ENCODE data around the gene FSTL5. TPM values are rescaled to one million over a fixed set of nuclear protein-coding genes. Genes with fewer than 3 reads are reported as not detected.

FSTL5 gene
- total and polyA plus RNA-seq, 4 experiments from 2014 or later = not detected

DNA sequence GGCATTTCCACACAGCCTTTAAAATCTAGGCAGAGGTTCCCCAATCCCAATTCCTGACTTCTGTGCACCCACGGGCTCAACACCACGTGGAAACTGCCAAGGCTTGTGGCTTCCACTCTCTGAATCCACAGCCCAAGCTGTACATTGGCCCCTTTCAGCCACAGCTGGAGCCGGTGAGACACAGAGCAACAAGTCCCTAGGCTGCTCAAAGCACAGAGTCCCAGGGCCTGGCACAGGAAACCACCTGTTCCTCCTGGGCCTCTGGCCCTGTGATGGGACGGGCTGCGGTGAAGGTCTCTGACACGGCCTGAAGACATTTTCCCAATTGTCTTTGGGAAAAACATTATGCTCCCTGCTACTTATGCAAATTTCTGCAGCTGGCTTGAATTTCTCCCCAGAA lies 500.0 kb downstream of the FSTL5 start:
- Histone ChIP-seq H3K36me3 (ENCODE audit: insufficient read depth, low read length) (no peaks in the 10 kb centered on the region), H3K27ac (ENCODE audit: low read depth, low read length) (no peak overlapping the region), H3K4me1 (ENCODE audit: insufficient read depth, low read length) (no peaks in the 10 kb centered on the region), H3K27me3 (ENCODE audit: insufficient read depth, low read length) (no peaks in the 10 kb centered on the region), H3K4me3 (ENCODE audit: low read length in 2 of 2) (no peak overlapping the region), H3K9me3 (ENCODE audit: control insufficient read depth in 1 of 2, low read length in 2 of 2) (no peaks in the 10 kb centered on the region)
- Mint-ChIP-seq H3K27ac (no peak overlapping the region), H3K4me3 (no peak overlapping the region), H3K27me3 (no peaks in the 10 kb centered on the region), H3K9me3 (peaks cover 3 to 16% (median 7%) of the 10 kb centered on the region in 8 donors), H3K36me3 (no peaks in the 10 kb centered on the region), H3K4me1 (no peaks in the 10 kb centered on the region)
- DNase-seq = peak in 1 of 5 donors; percentile 7
- ChIA-PET POLR2A (ENCODE audit: partially characterized antibody) (no interaction called here), CTCF (ENCODE audit: partially characterized antibody) (no interaction called here)
- intact Hi-C loops (cut with micrococcal nuclease) = no loop called here

DNA sequence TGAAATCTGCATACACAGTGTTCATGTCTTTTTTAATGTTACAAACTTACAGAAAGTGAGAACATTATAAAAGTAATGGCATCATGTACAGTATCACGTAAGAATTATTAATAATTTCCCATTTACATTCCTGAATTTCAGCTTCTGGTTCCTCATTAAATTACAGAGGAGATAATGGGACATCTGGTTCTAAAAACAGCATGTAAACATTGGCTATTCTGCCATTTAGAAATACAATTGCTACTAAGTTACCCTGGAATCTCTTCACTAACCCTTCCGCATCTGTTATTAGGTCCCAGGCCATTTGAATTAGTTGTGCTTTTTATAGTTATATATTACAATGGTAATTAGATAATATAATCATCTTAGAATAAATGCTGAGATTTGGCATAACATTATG lies 505.1 kb downstream of the FSTL5 start:
- Mint-ChIP-seq H3K36me3 (no peaks in the 10 kb centered on the region), H3K9me3 (peaks cover 0 to 17% (median 4%) of the 10 kb centered on the region in 8 donors)
- POLR2A ChIA-PET (ENCODE audit: partially characterized antibody) = no interaction called here

DNA sequence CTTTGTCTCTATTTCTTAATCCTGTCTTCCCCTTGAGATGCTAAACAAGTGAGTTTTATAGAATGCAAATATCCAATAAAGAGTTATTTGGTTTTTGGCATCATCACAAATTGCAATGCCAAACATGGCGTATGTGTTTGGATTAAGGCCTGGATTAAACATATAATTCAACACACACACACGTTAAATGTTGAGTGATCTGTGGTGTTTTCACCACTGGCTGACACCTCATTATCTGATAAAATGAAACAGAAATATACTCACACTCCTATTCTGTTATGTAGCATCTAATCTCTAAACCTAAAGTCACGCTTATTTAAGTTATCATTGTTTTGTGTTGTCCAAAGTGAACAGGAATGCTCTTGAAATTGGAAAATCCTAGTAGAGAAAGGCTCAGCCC lies 506.2 kb downstream of the FSTL5 start:
- Mint-ChIP-seq H3K27ac (no peak overlapping the region), H3K36me3 (no peaks in the 10 kb centered on the region), H3K4me3 (no peak overlapping the region), H3K27me3 (no peaks in the 10 kb centered on the region), H3K9me3 (peaks cover 0 to 14% (median 3%) of the 10 kb centered on the region in 8 donors), H3K4me1 (no peaks in the 10 kb centered on the region)
- Histone ChIP-seq H3K27me3 (ENCODE audit: insufficient read depth, low read length) (no peaks in the 10 kb centered on the region), H3K4me3 (ENCODE audit: low read length in 2 of 2) (no peak overlapping the region), H3K9me3 (ENCODE audit: control insufficient read depth in 1 of 2, low read length in 2 of 2) (no peaks in the 10 kb centered on the region), H3K36me3 (ENCODE audit: insufficient read depth, low read length) (no peaks in the 10 kb centered on the region), H3K4me1 (ENCODE audit: insufficient read depth, low read length) (no peaks in the 10 kb centered on the region), H3K27ac (ENCODE audit: low read depth, low read length) (no peak overlapping the region)
- CTCF ChIA-PET (ENCODE audit: partially characterized antibody) = no interaction called here
- intact Hi-C loops (cut with micrococcal nuclease) = no loop called here
- POLR2A ChIA-PET (ENCODE audit: partially characterized antibody) = no interaction called here
- no peak for DNase-seq

More for the DNA sequence above, 505.1 kb downstream of the FSTL5 start:
- Histone ChIP-seq H3K27ac (ENCODE audit: low read depth, low read length) (no peak overlapping the region), H3K4me3 (ENCODE audit: low read length in 2 of 2) (no peak overlapping the region), H3K27me3 (ENCODE audit: insufficient read depth, low read length) (no peaks in the 10 kb centered on the region), H3K36me3 (ENCODE audit: insufficient read depth, low read length) (no peaks in the 10 kb centered on the region), H3K4me1 (ENCODE audit: insufficient read depth, low read length) (no peaks in the 10 kb centered on the region), H3K9me3 (ENCODE audit: control insufficient read depth in 1 of 2, low read length in 2 of 2) (no peaks in the 10 kb centered on the region)
- no peak for DNase-seq
- Mint-ChIP-seq H3K4me1 (no peaks in the 10 kb centered on the region), H3K27ac (no peak overlapping the region), H3K27me3 (no peaks in the 10 kb centered on the region), H3K4me3 (no peak overlapping the region)
- intact Hi-C loops (cut with micrococcal nuclease) = no loop called here
- CTCF ChIA-PET (ENCODE audit: partially characterized antibody) = no interaction called here

DNA sequence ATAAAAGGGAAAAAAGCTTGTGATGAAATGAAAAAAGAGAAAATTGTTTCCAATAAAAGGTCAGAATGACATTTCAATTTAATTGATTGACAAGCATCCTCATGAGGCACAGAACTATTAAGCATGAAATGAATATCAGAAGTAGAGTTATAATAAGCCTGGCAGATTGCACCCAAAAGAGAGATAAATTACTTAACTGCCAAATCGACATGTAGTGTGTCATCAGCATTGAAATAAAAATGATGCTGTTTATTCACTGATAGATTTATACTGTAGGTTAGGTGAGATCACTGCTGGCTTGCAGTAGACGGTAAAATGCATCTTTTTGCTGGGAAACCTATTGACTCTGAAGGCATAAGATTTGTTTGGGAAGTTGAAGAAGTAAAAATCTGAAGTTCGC lies 507.2 kb downstream of the FSTL5 start:
- Histone ChIP-seq H3K36me3 (ENCODE audit: insufficient read depth, low read length) (no peaks in the 10 kb centered on the region), H3K4me1 (ENCODE audit: insufficient read depth, low read length) (no peaks in the 10 kb centered on the region), H3K27me3 (ENCODE audit: insufficient read depth, low read length) (no peaks in the 10 kb centered on the region), H3K4me3 (ENCODE audit: low read length in 2 of 2) (no peak overlapping the region), H3K9me3 (ENCODE audit: control insufficient read depth in 1 of 2, low read length in 2 of 2) (no peaks in the 10 kb centered on the region), H3K27ac (ENCODE audit: low read depth, low read length) (no peak overlapping the region)
- no peak for DNase-seq
- intact Hi-C loops (cut with micrococcal nuclease) = no loop called here
- no peaks in the 10 kb centered on the region for H3K36me3 Mint-ChIP-seq
- ChIA-PET POLR2A (ENCODE audit: partially characterized antibody) (no interaction called here), CTCF (ENCODE audit: partially characterized antibody) (no interaction called here)
- no peaks in the 10 kb centered on the region for H3K4me1 Mint-ChIP-seq
- H3K27me3 Mint-ChIP-seq = no peaks in the 10 kb centered on the region
- H3K4me3 Mint-ChIP-seq = no peak overlapping the region
- H3K27ac Mint-ChIP-seq = no peak overlapping the region
- H3K9me3 Mint-ChIP-seq = peaks cover 0 to 11% (median 4%) of the 10 kb centered on the region in 8 donors

DNA sequence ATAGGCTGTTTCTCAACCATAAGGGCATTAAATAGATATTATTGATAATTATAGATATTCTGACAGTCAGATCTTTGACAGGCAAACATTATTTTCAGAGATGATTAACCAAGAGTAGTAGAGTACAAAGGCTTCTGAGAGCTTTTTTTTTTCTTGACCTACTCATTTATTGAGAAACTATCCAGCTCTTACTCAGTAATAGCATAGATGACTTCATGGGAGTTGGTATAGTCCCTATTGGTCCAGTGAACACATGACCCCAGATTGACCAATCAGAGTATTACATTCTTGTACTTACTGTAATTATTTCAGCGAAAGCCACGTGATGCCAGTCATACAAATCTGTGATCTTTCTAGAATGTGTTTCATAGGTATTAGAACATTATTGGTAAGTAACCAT lies 508.7 kb downstream of the FSTL5 start:
- Mint-ChIP-seq H3K4me1 (no peaks in the 10 kb centered on the region), H3K36me3 (no peaks in the 10 kb centered on the region), H3K4me3 (no peak overlapping the region), H3K27me3 (no peaks in the 10 kb centered on the region), H3K27ac (no peak overlapping the region), H3K9me3 (peaks cover 0 to 8% (median 4%) of the 10 kb centered on the region in 8 donors)
- ChIA-PET CTCF (ENCODE audit: partially characterized antibody) (no interaction called here), POLR2A (ENCODE audit: partially characterized antibody) (no interaction called here)
- H3K36me3 ChIP-seq (ENCODE audit: insufficient read depth, low read length) = no peaks in the 10 kb centered on the region
- no peaks in the 10 kb centered on the region for H3K9me3 ChIP-seq (ENCODE audit: control insufficient read depth in 1 of 2, low read length in 2 of 2)
- no peaks in the 10 kb centered on the region for H3K4me1 ChIP-seq (ENCODE audit: insufficient read depth, low read length)
- H3K27ac ChIP-seq (ENCODE audit: low read depth, low read length) = no peak overlapping the region
- no peaks in the 10 kb centered on the region for H3K27me3 ChIP-seq (ENCODE audit: insufficient read depth, low read length)
- intact Hi-C loops (cut with micrococcal nuclease) = no loop called here
- DNase-seq = no peak
- no peak overlapping the region for H3K4me3 ChIP-seq (ENCODE audit: low read length in 2 of 2)

DNA sequence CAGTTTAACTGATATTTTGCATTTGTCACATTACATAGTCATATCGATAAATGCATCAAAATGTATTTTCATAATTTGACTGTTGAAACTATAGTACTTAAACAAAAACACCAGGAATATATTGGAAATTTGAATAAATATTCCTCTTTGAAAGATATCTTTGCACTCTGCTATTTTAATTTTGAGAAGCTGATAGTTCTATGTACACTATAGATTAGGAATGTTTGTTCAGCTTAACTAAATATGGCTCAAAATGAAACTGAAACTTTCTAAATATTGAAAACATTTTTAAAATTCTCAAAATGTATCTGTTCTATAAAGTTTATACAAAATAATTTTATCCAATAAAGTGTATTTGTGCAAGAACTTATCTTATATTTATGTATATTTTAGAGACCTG lies 510.1 kb downstream of the FSTL5 start:
- Mint-ChIP-seq H3K27me3 (no peaks in the 10 kb centered on the region), H3K36me3 (no peaks in the 10 kb centered on the region), H3K9me3 (peaks cover 1 to 11% (median 4%) of the 10 kb centered on the region in 8 donors), H3K27ac (no peak overlapping the region), H3K4me1 (no peaks in the 10 kb centered on the region), H3K4me3 (no peak overlapping the region)
- H3K27me3 ChIP-seq (ENCODE audit: insufficient read depth, low read length) = no peaks in the 10 kb centered on the region
- intact Hi-C loops (cut with micrococcal nuclease) = no loop called here
- ChIA-PET POLR2A (ENCODE audit: partially characterized antibody) (no interaction called here), CTCF (ENCODE audit: partially characterized antibody) (no interaction called here)
- H3K9me3 ChIP-seq (ENCODE audit: control insufficient read depth in 1 of 2, low read length in 2 of 2) = no peaks in the 10 kb centered on the region
- no peaks in the 10 kb centered on the region for H3K4me1 ChIP-seq (ENCODE audit: insufficient read depth, low read length)
- no peak for DNase-seq
- no peak overlapping the region for H3K4me3 ChIP-seq (ENCODE audit: low read length in 2 of 2)
- H3K36me3 ChIP-seq (ENCODE audit: insufficient read depth, low read length) = no peaks in the 10 kb centered on the region
- no peak overlapping the region for H3K27ac ChIP-seq (ENCODE audit: low read depth, low read length)

DNA sequence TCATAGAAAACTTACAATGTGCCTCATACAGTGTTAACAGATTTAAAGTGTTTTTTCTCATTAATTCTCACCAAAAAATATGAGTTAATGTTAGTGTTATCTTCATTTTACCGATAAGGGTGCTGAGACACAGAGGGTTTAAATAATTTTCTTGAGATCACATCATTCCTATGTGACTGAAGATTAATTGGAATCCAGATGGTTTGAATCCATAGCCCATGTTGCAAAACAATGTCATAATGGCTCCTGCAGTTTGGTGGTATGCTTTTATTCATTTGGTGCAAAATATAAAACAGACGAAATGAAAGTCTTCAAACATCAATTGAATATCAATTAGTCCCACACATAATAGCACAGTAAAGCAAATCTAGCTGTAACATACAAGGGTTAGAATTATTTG lies 512.2 kb downstream of the FSTL5 start:
- CTCF ChIA-PET (ENCODE audit: partially characterized antibody) = no interaction called here
- Mint-ChIP-seq H3K36me3 (no peaks in the 10 kb centered on the region), H3K27me3 (no peaks in the 10 kb centered on the region), H3K9me3 (peaks cover 0 to 12% (median 4%) of the 10 kb centered on the region in 8 donors), H3K4me1 (no peaks in the 10 kb centered on the region), H3K4me3 (no peak overlapping the region), H3K27ac (no peak overlapping the region)
- Histone ChIP-seq H3K4me3 (ENCODE audit: low read length in 2 of 2) (no peak overlapping the region), H3K9me3 (ENCODE audit: control insufficient read depth in 1 of 2, low read length in 2 of 2) (no peaks in the 10 kb centered on the region), H3K36me3 (ENCODE audit: insufficient read depth, low read length) (no peaks in the 10 kb centered on the region), H3K27ac (ENCODE audit: low read depth, low read length) (no peak overlapping the region), H3K4me1 (ENCODE audit: insufficient read depth, low read length) (no peaks in the 10 kb centered on the region), H3K27me3 (ENCODE audit: insufficient read depth, low read length) (no peaks in the 10 kb centered on the region)
- intact Hi-C loops (cut with micrococcal nuclease) = no loop called here
- no peak for DNase-seq
- POLR2A ChIA-PET (ENCODE audit: partially characterized antibody) = no interaction called here

DNA sequence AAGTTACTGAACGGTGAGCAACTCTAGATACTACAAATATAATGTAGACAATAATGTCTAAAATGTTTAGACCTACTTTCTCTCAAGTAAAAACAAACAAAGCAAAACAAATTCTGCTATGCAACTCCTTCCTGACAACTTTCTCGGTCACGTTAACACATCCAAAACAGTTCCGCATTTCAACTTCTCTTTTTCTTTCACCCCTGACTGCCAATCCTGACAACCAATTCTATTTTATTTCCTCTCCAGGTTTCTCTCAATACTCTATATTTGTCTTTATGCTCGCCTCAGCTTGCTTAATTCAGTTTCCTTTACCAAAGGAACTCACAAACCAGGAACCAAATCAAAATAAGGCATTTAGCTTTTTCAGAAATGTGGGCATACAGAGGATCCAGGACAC lies 513.0 kb downstream of the FSTL5 start:
- Histone ChIP-seq H3K36me3 (ENCODE audit: insufficient read depth, low read length) (no peaks in the 10 kb centered on the region), H3K27ac (ENCODE audit: low read depth, low read length) (no peak overlapping the region), H3K4me3 (ENCODE audit: low read length in 2 of 2) (no peak overlapping the region), H3K27me3 (ENCODE audit: insufficient read depth, low read length) (no peaks in the 10 kb centered on the region), H3K4me1 (ENCODE audit: insufficient read depth, low read length) (no peaks in the 10 kb centered on the region), H3K9me3 (ENCODE audit: control insufficient read depth in 1 of 2, low read length in 2 of 2) (no peaks in the 10 kb centered on the region)
- Mint-ChIP-seq H3K4me1 (no peaks in the 10 kb centered on the region), H3K9me3 (peaks cover 0 to 12% (median 3%) of the 10 kb centered on the region in 8 donors), H3K27ac (no peak overlapping the region), H3K36me3 (no peaks in the 10 kb centered on the region), H3K27me3 (no peaks in the 10 kb centered on the region), H3K4me3 (no peak overlapping the region)
- ChIA-PET CTCF (ENCODE audit: partially characterized antibody) (no interaction called here), POLR2A (ENCODE audit: partially characterized antibody) (no interaction called here)
- DNase-seq = no peak
- intact Hi-C loops (cut with micrococcal nuclease) = no loop called here

Data from CD4-positive, alpha-beta memory T cell (primary cell).